Activated CD4-positive, alpha-beta T cell treated with anti-CD3 and anti-CD28 coated beads, Interleukin-2, Interleukin-6, amounts not matched to agents 100 ng/mL and 50 ng/mL, durations not matched to agents 16 hours and 8 hours (primary cell): Measurements from ENCODE around the gene PHIP.
A peak's percentile ranks its signal among the peaks of the same experiment; 100 is the strongest.
"Not testable (repeated sequence)": the region's sequence is repeated elsewhere in the genome, so short reads cannot be mapped to it uniquely, and the experiment has no call there.

Source experiments
- DNase-seq: peaks from one replicate; pipeline ENCODE4 v3.0.0-alpha.2; 2020

PHIP gene

GRCh38 chr6:78911218-78911940, 166.7 kb downstream of the PHIP start:
- DNase-seq = no peak

GRCh38 chr6:78910591-78911171, 167.4 kb downstream of the PHIP start:
- peak; percentile 41 for DNase-seq

- DNase-seq = no peak
These were observed 168.0 kb downstream of the PHIP start for GRCh38 chr6:78910010-78910409.

- DNase-seq = no peak
These were observed 168.7 kb downstream of the PHIP start for GRCh38 chr6:78909391-78909790.

- no peak for DNase-seq
These were observed 169.4 kb downstream of the PHIP start for GRCh38 chr6:78908621-78909020.

GRCh38 chr6:78896227-78896626, 181.8 kb downstream of the PHIP start:
- no peak for DNase-seq

- not testable (repeated sequence) for DNase-seq
These were observed 188.2 kb downstream of the PHIP start for GRCh38 chr6:78889901-78890300.
